NCI-H2196 treated with DMSO at 0.1 percent for 48 hours (cell line): ENCODE results near the gene ALDH3A1.

Experiments
- DNase-seq: peaks from one replicate; lab custom pipeline; 2025; ENCODE audit not compliant: unreplicated experiment; lab: John Stamatoyannopoulos, UW

The ALDH3A1 gene

DNA sequence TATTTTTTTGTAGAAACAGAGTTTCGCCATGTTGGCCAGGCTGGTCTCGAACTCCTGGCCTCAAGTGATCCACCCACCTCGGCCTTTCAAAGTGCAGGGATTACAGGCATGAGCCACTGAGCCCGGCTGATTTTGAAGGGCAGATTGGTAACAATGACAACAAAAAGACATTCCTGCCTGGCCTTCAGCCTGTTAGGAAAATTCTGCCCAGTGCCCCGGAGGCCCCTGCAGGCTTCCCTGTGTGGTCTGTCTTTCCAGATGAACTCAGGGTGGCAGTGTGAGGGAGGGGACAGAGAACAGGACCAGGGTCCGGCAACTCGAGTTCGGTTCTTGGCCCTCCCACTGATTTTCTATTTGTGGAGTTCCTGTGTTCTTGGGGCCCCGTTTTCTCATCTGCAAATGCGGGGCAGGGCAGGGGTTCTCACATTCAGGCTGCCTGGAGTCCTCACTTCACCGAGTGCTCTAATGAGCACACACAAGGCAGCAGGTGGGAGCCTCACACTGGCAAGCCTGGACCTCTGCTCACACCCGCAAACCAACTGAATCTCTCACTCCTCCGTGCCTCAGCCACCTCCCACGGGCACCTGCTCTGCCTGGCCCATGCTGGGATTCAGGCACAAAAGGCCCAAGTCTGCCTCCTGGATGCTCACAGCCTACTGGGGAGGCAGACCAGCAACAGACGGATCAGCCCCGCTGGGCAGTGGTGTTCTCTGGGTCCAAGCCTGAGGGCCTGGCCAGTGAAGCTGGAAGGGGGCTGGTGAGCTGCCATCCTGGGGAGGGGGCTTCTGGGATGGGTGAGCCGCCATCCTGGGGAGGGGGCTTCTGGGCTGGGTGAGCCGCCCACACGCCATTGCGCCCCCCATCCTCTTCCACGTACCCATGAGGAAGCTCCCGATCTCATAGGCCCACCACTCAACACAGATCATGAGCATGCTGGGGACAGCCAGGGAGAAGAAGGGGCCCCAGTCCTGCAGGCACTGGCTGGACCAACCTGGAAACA is 42.0 kb downstream of the ALDH3A1 start:
- no peak for DNase-seq

DNA sequence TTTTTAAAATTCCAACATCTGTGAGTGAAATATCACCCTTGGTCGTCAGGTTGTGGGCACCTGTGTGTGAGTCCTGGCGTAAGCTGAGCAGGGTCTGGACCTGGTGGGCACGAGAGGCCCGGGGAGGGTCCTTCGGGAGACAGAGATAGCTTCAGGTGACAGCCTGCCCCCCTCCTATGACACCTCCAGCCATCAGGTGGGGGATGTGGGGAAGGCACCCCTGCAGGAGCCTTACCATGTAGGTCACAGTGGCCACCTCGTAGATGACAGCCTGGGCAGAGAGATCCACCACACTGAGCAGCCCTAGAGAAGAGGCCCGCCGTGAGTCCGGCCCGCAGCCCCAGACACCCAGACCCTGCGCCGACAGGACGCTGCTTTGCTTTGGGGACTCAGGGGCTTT is 42.9 kb downstream of the ALDH3A1 start:
- no peak for DNase-seq

DNA sequence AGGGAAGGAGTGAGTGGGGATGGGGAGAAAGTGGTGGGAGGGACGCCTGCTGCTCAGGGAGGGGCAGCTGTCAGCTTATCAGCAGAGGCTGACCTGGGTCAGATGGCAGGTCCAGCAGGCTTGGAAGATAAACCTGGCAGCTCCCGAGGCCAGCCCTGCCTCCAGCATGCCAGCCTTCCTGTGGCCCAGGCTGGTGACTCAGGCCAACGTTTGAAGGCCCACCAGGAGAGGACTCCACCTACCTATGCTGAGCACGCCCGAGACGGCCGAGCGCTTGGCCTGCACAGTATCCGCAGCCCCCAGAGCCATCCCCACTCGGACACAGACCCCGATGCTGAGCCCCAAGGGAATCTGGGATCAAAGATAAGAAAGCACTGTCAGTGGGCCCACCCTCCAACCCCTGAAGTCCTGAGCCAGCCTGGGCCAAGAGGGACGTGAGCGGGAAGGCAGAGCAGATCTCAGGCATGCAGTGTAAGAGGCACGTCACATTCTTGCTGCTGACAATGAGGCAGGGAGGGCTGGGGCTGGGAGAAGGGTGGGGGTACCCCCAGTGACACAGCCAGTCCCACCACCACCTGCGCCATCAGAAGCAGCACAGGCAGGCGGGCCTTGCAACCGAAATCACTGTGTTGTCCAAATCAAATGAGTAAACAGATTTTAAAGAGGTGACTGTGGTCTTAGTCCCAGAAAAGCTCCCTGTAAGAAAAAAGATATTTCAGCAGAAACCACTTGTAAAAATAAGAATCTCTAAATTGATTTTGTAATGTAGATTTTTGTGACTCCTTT is 44.1 kb downstream of the ALDH3A1 start:
- DNase-seq, result no peak

DNA sequence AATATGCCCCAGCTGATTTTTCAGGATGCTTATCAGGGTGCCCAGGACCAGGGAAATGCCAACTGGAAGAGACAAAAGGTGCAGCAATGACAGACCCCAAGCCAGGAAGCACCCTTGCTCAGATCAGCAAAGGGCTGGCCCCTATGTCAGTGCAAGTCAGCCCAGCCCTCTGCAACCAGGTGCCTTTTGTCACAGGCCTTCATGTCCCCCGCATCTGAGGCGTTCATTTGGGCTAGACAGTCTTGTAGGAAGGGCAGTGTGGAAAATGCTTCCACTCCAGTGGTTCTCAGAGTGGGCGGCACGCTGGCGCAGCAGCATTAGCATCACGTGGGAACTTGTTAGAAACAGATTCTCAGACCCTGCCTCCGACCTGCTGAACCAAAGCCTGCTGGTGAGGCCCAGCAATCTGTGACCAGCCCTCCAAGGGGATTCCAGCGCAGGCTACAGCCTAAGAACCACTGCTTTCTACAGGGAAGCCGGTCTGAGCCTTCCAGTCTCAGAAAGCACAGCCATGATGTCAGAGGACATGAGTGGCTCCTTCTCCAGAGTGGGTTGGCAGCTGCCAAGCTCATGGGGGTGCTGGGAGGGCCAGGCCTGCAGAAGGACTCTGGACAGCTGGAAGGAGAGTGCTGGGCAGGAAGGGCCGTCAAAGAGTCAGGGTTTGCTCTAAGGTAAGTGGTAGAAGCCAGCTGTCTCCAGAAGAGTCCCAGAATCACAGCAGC is 44.8 kb downstream of the ALDH3A1 start:
- no peak for DNase-seq

DNA sequence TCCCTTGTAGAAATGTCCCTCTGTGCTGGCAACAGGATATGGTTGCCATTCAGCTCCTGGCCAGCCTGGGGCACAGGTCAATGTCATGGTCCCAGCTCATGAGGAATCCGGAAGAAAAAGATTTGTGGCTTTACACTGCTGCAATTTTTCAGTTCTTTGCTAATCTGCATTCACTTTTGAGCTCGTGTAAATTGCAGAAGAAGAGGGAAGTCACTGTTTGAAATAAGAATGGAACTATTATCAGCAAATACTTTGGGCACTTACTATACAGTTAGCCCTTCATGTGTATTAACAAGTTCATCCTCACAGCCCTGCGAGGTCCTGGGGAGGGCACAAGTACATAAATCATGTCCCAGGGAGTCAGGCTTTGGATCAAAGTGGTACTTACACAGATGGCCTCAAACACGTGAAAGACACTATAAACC is 45.9 kb downstream of the ALDH3A1 start:
- no peak for DNase-seq
